Smooth muscle cell (in vitro differentiated cells): Measurements from ENCODE around the gene SLC10A3. TPM values are rescaled to one million over a fixed set of nuclear protein-coding genes. Genes with fewer than 3 reads are reported as not detected.

Source experiments
- DNase-seq: peaks from one replicate; lab custom pipeline; 2025; ENCODE audit not compliant: unreplicated experiment; lab: John Stamatoyannopoulos, UW
- H2AFZ ChIP-seq: fragments of 200-600 bp; sonication (generic); 2 replicates; pipeline ENCODE4 v1.6.0; 2016; ENCODE audit warnings: antibody characterized with exemption, low read depth, mild to moderate bottlenecking
- H3F3A ChIP-seq: fragments of 200-600 bp; sonication (generic); 2 replicates; pipeline ENCODE4 v1.6.0; 2017; ENCODE audit warnings: antibody characterized with exemption, low read depth
- H3K27ac ChIP-seq: fragments of 200-600 bp; sonication (generic); 2 replicates; pipeline ENCODE4 v1.5.1; 2016; ENCODE audit warnings: low read depth, mild to moderate bottlenecking
- H3K27me3 ChIP-seq: fragments of 200-600 bp; sonication (generic); 2 replicates; pipeline ENCODE4 v1.6.1; 2016; ENCODE audit warnings: low read depth, mild to moderate bottlenecking
- H3K36me3 ChIP-seq: fragments of 200-600 bp; sonication (generic); 2 replicates; pipeline ENCODE4 v1.5.1; 2016; ENCODE audit warnings: low read depth
- H3K4me1 ChIP-seq: fragments of 200-600 bp; sonication (generic); 2 replicates; pipeline ENCODE4 v1.5.1; 2016; ENCODE audit warnings: low read depth
- H3K4me2 ChIP-seq: fragments of 200-600 bp; sonication (generic); 2 replicates; pipeline ENCODE4 v1.6.0; 2016; ENCODE audit warnings: mild to moderate bottlenecking
- H3K4me3 ChIP-seq: fragments of 200-600 bp; sonication (generic); 2 replicates; pipeline ENCODE4 v1.5.1; 2016; ENCODE audit warnings: mild to moderate bottlenecking
- H3K79me2 ChIP-seq: fragments of 200-600 bp; sonication (generic); 2 replicates; pipeline ENCODE4 v1.6.0; 2016; ENCODE audit warnings: low read depth, mild to moderate bottlenecking
- H3K9ac ChIP-seq: fragments of 200-600 bp; sonication (generic); 2 replicates; pipeline ENCODE4 v1.6.0; 2016; ENCODE audit warnings: low read depth
- H3K9me3 ChIP-seq: fragments of 200-600 bp; sonication (generic); replicated peaks from 2 replicates; pipeline ENCODE4 v1.5.1; 2016; ENCODE audit warnings: low read depth
- H4K20me1 ChIP-seq: fragments of 200-600 bp; sonication (generic); 2 replicates; pipeline ENCODE4 v1.6.0; 2016; ENCODE audit warnings: low read depth
- CTCF ChIP-seq: fragments of 200-600 bp; sonication (generic); IDR thresholded peaks from 2 replicates; pipeline ENCODE4 v1.5.1; 2017; ENCODE audit warnings: borderline replicate concordance, mild to moderate bottlenecking, antibody characterized with exemption; ENCODE audit not compliant: insufficient read depth, poor library complexity, severe bottlenecking
- WGBS: methylation state at CpG from one replicate; pipeline ENCODE4 v1.1.7; 2016; ENCODE audit warnings: low lambda C conversion rate; 5-methylcytosine and 5-hydroxymethylcytosine counted together
- microRNA-seq: library from miRNA; unstranded; fragments of <30 nt; microRNA quantifications from one replicate; pipeline ENCODE4, GENCODE V29; 2016; ENCODE audit warnings: borderline number of aligned reads
- polyA plus RNA-seq: library from polyadenylated mRNA; unstranded; fragments of >200 nt; fragmentation: Nextera tagmentation; extraction: Ambion mirVana; gene quantifications from 2 replicates; pipeline ENCODE4 v1.2.1, GENCODE V29; 2016
- small RNA-seq: library from RNA; depleted of rRNA; stranded (forward); fragments of <200 nt; gene quantifications from one replicate; pipeline ENCODE3, GENCODE V24; 2014
- total RNA-seq: library from RNA; depleted of rRNA; stranded (reverse); fragments of >200 nt; gene quantifications from 2 replicates; pipeline ENCODE4 v1.2.3, GENCODE V29; 2014

Gene SLC10A3
- total and polyA plus RNA-seq, 2 experiments from 2014 or later = 34.7 to 52.1 TPM

- no peaks in the 10 kb centered on the region for H3K27me3 ChIP-seq
- no peaks in the 10 kb centered on the region for H3K9me3 ChIP-seq
- H3K79me2 ChIP-seq = peaks cover 46% of the 10 kb centered on the region
- WGBS = 92% methylated on average over 12 of the region's 18 CpGs
- no peaks in the 10 kb centered on the region for H3F3A ChIP-seq
- H3K27ac ChIP-seq = no peak overlapping the region
- no peak for TF ChIP-seq CTCF
- H3K9ac ChIP-seq = no peak overlapping the region
- H4K20me1 ChIP-seq = peaks cover 26% of the 10 kb centered on the region
- H3K4me1 ChIP-seq = peaks cover 5% of the 10 kb centered on the region
- H3K4me2 ChIP-seq = no peak overlapping the region
- H2AFZ ChIP-seq = no peak overlapping the region
- H3K4me3 ChIP-seq = no peak overlapping the region
- no peaks in the 10 kb centered on the region for H3K36me3 ChIP-seq
- DNase-seq = no peak
Observed at GRCh38 chrX:154439841-154440240, 50.6 kb downstream of the SLC10A3 start.

- no peak for DNase-seq
- H3K4me2 ChIP-seq = peak overlapping the region; percentile 84
- no peaks in the 10 kb centered on the region for H3K9me3 ChIP-seq
- H4K20me1 ChIP-seq = peaks cover 26% of the 10 kb centered on the region
- H3F3A ChIP-seq = no peaks in the 10 kb centered on the region
- no peaks in the 10 kb centered on the region for H3K27me3 ChIP-seq
- no peaks in the 10 kb centered on the region for H3K36me3 ChIP-seq
- peak overlapping the region; percentile 85 for H3K9ac ChIP-seq
- TF ChIP-seq CTCF = no peak
- no peak overlapping the region for H3K27ac ChIP-seq
- H3K79me2 ChIP-seq = peaks cover 40% of the 10 kb centered on the region
- peak overlapping the region; percentile 56 for H3K4me3 ChIP-seq
- H2AFZ ChIP-seq = no peak overlapping the region
- WGBS = 69% methylated on average over 28 of the region's 28 CpGs
- H3K4me1 ChIP-seq = peaks cover 4% of the 10 kb centered on the region
Observed at GRCh38 chrX:154437971-154438893, 52.2 kb downstream of the SLC10A3 start.

Small RNAs within 50 kb of the gene (microRNA-seq; reads per million reads assigned to microRNA genes)
- 21.6 reads per million, percentile 29 among the genes with 10 or more reads in this experiment for gene MIR6858

Small RNAs within 50 kb of the gene (small RNA-seq; reads per million reads assigned to genes)
- gene MIR6858 (0.21 reads per million), gene RN7SL697P (not detected)

Other genes starting within 250 kb of the SLC10A3 start
- gene OPN1MW3, start 233.0 kb downstream of the SLC10A3 start, total RNA-seq = not detected in 2 replicates
- gene OPN1MW3, start 233.0 kb downstream of the SLC10A3 start, polyA plus RNA-seq = not detected in 2 replicates
- gene TEX28, start 195.5 kb downstream of the SLC10A3 start, total RNA-seq = not detected in 2 replicates
- not detected in 2 replicates for gene TEX28, start 195.5 kb downstream of the SLC10A3 start, polyA plus RNA-seq
- not detected in 2 replicates for gene TKTL1, start 194.8 kb downstream of the SLC10A3 start, total RNA-seq
- gene TKTL1, start 194.8 kb downstream of the SLC10A3 start, polyA plus RNA-seq = not detected in 2 replicates
- 807 and 860 TPM in 2 replicates for gene FLNA, start 116.0 kb downstream of the SLC10A3 start, total RNA-seq
- gene FLNA, start 116.0 kb downstream of the SLC10A3 start, polyA plus RNA-seq = 1,632 and 1,832 TPM in 2 replicates
- gene EMD, start 111.3 kb downstream of the SLC10A3 start, total RNA-seq = 46.1 and 61.4 TPM in 2 replicates
- 63.9 and 67.4 TPM in 2 replicates for gene EMD, start 111.3 kb downstream of the SLC10A3 start, polyA plus RNA-seq
- 2,811 and 3,107 TPM in 2 replicates for gene RPL10, start 92.3 kb downstream of the SLC10A3 start, total RNA-seq
- 1,314 and 1,395 TPM in 2 replicates for gene RPL10, start 92.3 kb downstream of the SLC10A3 start, polyA plus RNA-seq
- gene DNASE1L1, start 81.4 kb downstream of the SLC10A3 start, total RNA-seq = 33.6 and 40.4 TPM in 2 replicates
- 23.0 and 30.0 TPM in 2 replicates for gene DNASE1L1, start 81.4 kb downstream of the SLC10A3 start, polyA plus RNA-seq
- 28.3 and 203 TPM in 2 replicates for gene TAFAZZIN, start 79.1 kb downstream of the SLC10A3 start, total RNA-seq
- 30.2 and 32.4 TPM in 2 replicates for gene TAFAZZIN, start 79.1 kb downstream of the SLC10A3 start, polyA plus RNA-seq
- gene ATP6AP1, start 62.0 kb downstream of the SLC10A3 start, total RNA-seq = 84.0 and 104 TPM in 2 replicates
- gene ATP6AP1, start 62.0 kb downstream of the SLC10A3 start, polyA plus RNA-seq = 193 and 213 TPM in 2 replicates
- gene GDI1, start 53.5 kb downstream of the SLC10A3 start, total RNA-seq = 92.2 and 98.8 TPM in 2 replicates
- gene GDI1, start 53.5 kb downstream of the SLC10A3 start, polyA plus RNA-seq = 143 and 160 TPM in 2 replicates
- 46.0 and 50.1 TPM in 2 replicates for gene FAM50A, start 46.5 kb downstream of the SLC10A3 start, total RNA-seq
- 183 and 216 TPM in 2 replicates for gene FAM50A, start 46.5 kb downstream of the SLC10A3 start, polyA plus RNA-seq
- 15.1 and 33.6 TPM in 2 replicates for gene PLXNA3, start 32.3 kb downstream of the SLC10A3 start, total RNA-seq
- gene PLXNA3, start 32.3 kb downstream of the SLC10A3 start, polyA plus RNA-seq = 38.2 and 60.2 TPM in 2 replicates
- gene LAGE3, start 11.3 kb downstream of the SLC10A3 start, total RNA-seq = 33.8 and 39.7 TPM in 2 replicates
- gene LAGE3, start 11.3 kb downstream of the SLC10A3 start, polyA plus RNA-seq = 52.7 and 66.1 TPM in 2 replicates
- 28.7 and 42.1 TPM in 2 replicates for gene UBL4A, start 4.0 kb downstream of the SLC10A3 start, total RNA-seq
- gene UBL4A, start 4.0 kb downstream of the SLC10A3 start, polyA plus RNA-seq = 46.9 and 50.8 TPM in 2 replicates
- gene FAM3A, start 25.6 kb upstream of the SLC10A3 start, total RNA-seq = 13.6 and 16.0 TPM in 2 replicates
- 49.1 and 53.7 TPM in 2 replicates for gene FAM3A, start 25.6 kb upstream of the SLC10A3 start, polyA plus RNA-seq
- 32.9 and 37.9 TPM in 2 replicates for gene G6PD, start 56.2 kb upstream of the SLC10A3 start, total RNA-seq
- gene G6PD, start 56.2 kb upstream of the SLC10A3 start, polyA plus RNA-seq = 12.9 and 13.5 TPM in 2 replicates
- gene IKBKG, start 57.0 kb upstream of the SLC10A3 start, total RNA-seq = 8.3 and 12.5 TPM in 2 replicates
- 25.4 and 32.0 TPM in 2 replicates for gene IKBKG, start 57.0 kb upstream of the SLC10A3 start, polyA plus RNA-seq
- gene CTAG1A, start 94.5 kb upstream of the SLC10A3 start, total RNA-seq = not detected in 2 replicates
- gene CTAG1A, start 94.5 kb upstream of the SLC10A3 start, polyA plus RNA-seq = not detected in 2 replicates
- not detected in 2 replicates for gene CTAG1B, start 128.7 kb upstream of the SLC10A3 start, total RNA-seq
- gene CTAG1B, start 128.7 kb upstream of the SLC10A3 start, polyA plus RNA-seq = not detected in 2 replicates
- not detected in 2 replicates for gene CTAG2, start 162.9 kb upstream of the SLC10A3 start, total RNA-seq
- not detected in 2 replicates for gene CTAG2, start 162.9 kb upstream of the SLC10A3 start, polyA plus RNA-seq